ENCODE measurements around the gene SLC6A3. TPM values are rescaled to one million over a fixed set of nuclear protein-coding genes. Genes with fewer than 3 reads are reported as not detected.

SLC6A3 gene
- total RNA-seq, 2 experiments from 2014 or later = not detected

DNA sequence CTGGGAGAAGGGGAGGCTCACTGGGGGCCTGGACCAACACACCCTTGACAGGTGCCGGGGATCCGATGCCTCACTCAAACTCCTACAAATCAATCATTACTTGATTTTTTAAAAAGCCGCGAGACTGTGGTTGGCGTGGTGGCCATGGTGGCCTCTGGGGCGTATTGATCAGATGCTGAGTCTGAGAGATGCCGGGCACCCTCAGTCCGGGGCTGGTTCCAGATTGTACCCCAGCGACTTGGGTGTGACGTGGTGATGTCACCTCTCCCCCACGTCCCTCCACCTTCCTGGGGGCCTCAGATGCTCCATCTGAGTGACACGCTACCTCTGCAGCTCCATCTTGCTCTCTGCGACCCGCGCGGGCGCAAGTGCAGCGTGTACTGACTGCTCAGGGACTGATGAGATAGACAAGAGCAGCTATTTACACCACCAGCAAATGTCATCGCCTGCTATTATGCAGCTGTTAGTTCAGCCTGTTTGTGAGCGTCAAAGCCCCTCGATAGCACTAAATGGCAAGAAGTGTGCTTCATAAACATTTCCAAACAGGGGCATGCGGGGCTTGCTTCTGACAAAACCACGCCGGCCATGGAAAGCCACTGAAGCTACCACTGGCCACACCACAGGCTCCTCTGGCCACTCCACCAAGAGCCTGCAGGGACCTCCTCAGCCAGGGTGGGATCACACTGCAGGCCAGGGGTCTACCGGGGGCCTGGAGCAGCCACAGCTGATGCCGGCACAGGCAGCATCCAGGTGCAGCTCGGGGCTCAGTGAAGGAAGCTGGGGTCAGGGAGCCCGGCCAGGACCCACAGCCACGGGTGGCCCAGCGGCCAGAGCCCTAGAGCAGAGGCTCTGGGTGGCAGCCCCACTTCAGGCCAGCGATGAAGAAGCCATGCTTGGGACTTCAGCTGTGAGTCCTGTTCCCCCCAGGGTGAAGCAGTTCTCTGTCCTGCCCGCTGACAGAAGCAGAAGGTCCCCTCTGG lies 50.1 kb downstream of the SLC6A3 start:
- Mint-ChIP-seq H3K4me1 (ENCODE audit: low read depth) (no peaks in the 10 kb centered on the region), H3K9me3 (peaks cover 1% of the 10 kb centered on the region), H3K27ac (no peak overlapping the region), H3K36me3 (ENCODE audit: low read depth) (no peaks in the 10 kb centered on the region), H3K27me3 (peaks cover 20% of the 10 kb centered on the region), H3K4me3 (no peak overlapping the region)
- ATAC-seq = no peak
- DNase-seq = no peak
- POLR2A ChIA-PET = interaction anchor here (1.4 kb wide), 1 partner anchor 11 kb away, joined by 3 read pairs; no protein-coding TSS in a partner anchor
- intact Hi-C loops (cut with micrococcal nuclease) = no loop called here
- TF ChIP-seq, protein P1, sequence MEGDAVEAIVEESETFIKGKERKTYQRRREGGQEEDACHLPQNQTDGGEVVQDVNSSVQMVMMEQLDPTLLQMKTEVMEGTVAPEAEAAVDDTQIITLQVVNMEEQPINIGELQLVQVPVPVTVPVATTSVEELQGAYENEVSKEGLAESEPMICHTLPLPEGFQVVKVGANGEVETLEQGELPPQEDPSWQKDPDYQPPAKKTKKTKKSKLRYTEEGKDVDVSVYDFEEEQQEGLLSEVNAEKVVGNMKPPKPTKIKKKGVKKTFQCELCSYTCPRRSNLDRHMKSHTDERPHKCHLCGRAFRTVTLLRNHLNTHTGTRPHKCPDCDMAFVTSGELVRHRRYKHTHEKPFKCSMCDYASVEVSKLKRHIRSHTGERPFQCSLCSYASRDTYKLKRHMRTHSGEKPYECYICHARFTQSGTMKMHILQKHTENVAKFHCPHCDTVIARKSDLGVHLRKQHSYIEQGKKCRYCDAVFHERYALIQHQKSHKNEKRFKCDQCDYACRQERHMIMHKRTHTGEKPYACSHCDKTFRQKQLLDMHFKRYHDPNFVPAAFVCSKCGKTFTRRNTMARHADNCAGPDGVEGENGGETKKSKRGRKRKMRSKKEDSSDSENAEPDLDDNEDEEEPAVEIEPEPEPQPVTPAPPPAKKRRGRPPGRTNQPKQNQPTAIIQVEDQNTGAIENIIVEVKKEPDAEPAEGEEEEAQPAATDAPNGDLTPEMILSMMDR (IDR thresholded peaks at IDR 0.05) = no peak
- CTCF ChIA-PET = interaction anchor here (1.2 kb wide), 1 partner anchor 250 kb away, joined by 4 read pairs; no protein-coding TSS in a partner anchor

DNA sequence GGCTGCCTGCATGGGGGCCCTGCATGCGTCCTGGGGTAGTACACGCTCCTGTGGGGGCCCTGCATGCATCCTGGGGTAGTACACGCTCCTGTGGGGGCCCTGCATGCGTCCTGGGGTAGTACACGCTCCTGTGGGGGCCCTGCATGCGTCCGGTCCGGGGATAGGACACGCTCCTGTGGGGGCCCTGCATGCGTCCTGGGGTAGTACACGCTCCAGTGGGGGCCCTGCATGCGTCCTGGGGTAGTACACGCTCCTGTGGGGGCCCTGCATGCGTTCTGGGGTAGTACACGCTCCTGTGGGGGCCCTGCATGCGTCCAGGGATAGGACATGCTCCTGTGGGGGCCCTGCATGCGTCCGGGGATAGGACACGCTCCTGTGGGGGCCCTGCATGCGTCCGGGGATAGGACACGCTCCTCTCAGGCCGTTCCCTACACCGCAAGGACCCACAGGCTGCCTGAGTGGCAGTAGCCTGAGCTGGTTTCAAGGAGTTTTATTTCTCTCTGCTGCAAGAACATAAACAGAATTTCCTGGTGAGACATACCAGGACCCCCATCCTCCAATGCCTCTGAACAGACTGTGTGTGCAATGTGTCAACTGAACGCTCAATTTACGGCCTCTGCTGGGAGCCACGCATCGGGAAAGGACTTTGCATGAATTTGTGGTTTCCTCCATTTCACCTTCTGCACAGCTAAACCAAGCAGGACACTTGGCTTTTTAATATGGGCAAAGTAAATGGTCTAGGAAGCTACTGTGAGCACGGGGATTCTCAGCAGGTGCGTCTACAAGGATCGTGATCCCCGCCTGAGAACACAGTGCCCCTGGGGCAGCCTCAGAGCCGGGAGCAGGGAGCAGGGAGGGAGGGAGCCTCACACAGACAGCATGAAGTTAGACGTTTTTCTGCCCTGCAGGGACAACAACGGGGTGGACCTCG lies 51.4 kb downstream of the SLC6A3 start:
- ChIA-PET POLR2A (interaction anchor here (1.4 kb wide), 1 partner anchor 9 kb away, joined by 3 read pairs; no protein-coding TSS in a partner anchor), CTCF (no interaction called here)
- Mint-ChIP-seq H3K27ac (no peak overlapping the region), H3K9me3 (no peaks in the 10 kb centered on the region), H3K36me3 (ENCODE audit: low read depth) (no peaks in the 10 kb centered on the region), H3K27me3 (peaks cover 20% of the 10 kb centered on the region), H3K4me1 (ENCODE audit: low read depth) (no peaks in the 10 kb centered on the region), H3K4me3 (no peak overlapping the region)
- TF ChIP-seq, protein P1 (IDR thresholded peaks at IDR 0.05) = no peak
- intact Hi-C loops (cut with micrococcal nuclease) = no loop called here
- ATAC-seq = no peak
- no peak for DNase-seq

DNA sequence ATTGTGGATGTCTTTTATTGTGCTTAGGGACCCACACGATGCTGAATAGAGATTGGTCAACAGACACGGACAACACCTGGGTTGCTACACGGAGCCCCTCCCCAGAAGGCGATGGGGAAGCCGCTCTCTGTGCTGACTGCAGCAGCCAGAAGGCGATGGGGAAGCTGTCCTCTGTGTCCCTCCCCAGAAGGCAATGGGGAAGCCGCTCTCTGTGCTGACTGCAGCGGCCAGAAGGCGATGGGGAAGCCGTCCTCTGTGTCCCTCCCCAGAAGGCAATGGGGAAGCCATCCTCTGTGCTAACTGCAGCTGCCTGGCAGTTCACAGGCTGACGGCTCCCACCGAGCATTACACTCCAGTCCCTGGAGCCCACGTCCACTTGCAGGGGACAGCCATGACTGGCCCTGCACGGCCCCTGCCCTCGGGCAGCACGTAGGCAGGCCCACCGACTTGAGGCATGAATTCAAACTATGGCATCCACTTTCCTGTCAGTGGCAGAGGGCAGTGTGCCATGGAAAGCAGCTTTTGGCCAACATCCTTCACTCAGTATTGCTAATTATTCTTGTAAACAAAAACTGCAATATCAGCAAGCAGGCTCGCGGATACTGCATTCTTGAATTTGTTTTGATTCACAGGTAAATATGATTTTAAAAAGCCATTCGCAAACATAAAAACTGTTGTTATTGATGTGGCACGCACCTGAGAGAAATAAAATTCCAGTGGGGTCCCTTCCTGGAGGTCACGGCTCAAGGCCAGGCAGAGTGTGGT lies 52.3 kb downstream of the SLC6A3 start:
- CTCF ChIA-PET = no interaction called here
- intact Hi-C loops (cut with micrococcal nuclease) = no loop called here

DNA sequence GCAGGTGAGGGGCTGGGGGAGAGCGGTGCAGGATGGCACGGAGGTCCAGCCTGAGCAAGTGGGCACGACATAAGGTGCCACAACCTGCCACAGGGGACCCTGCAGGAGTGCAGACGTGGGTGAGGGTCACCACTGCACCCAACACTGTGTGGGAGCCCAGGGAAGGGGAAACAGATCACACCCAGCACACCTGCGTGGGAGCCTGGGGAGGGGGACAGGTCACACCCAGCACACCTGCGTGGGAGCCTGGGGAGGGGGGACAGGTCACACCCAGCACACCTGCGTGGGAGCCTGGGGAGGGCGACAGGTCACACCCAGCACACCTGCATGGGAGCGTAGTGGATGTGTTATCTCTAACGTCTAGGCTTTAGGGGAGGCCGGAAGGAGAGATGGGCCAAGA lies 53.0 kb downstream of the SLC6A3 start:
- ChIA-PET POLR2A (no interaction called here), CTCF (no interaction called here)
- intact Hi-C loops (cut with micrococcal nuclease) = no loop called here
- Mint-ChIP-seq H3K9me3 (no peaks in the 10 kb centered on the region), H3K36me3 (ENCODE audit: low read depth) (no peaks in the 10 kb centered on the region), H3K27me3 (peaks cover 15% of the 10 kb centered on the region), H3K4me3 (no peak overlapping the region), H3K4me1 (ENCODE audit: low read depth) (no peaks in the 10 kb centered on the region), H3K27ac (no peak overlapping the region)
- DNase-seq (no peak), ATAC-seq (no peak)
- TF ChIP-seq, protein P1 (IDR thresholded peaks at IDR 0.05) = no peak

More for the DNA sequence above, 52.3 kb downstream of the SLC6A3 start:
- H3K36me3 Mint-ChIP-seq (ENCODE audit: low read depth) = no peaks in the 10 kb centered on the region
- POLR2A ChIA-PET = no interaction called here
- no peak for ATAC-seq
- no peaks in the 10 kb centered on the region for H3K9me3 Mint-ChIP-seq
- H3K27me3 Mint-ChIP-seq = peaks cover 18% of the 10 kb centered on the region
- no peak overlapping the region for H3K27ac Mint-ChIP-seq
- no peak for DNase-seq
- TF ChIP-seq, protein P1 (IDR thresholded peaks at IDR 0.05) = no peak
- H3K4me3 Mint-ChIP-seq = no peak overlapping the region
- no peaks in the 10 kb centered on the region for H3K4me1 Mint-ChIP-seq (ENCODE audit: low read depth)
